GM19025 (cell line): Measurements from ENCODE around the gene PLAC1.

Source experiments
- ATAC-seq: cut with Tn5 transposase; IDR thresholded peaks from one replicate; pipeline ENCODE4 v1.9.1; 2021; ENCODE audit warnings: mild to moderate bottlenecking, low read depth, moderate library complexity; ENCODE audit not compliant: unreplicated experiment

The PLAC1 gene

GRCh38 chrX:134671294-134671693, 13.0 kb upstream of the PLAC1 start:
- ATAC-seq, result no peak

GRCh38 chrX:134670134-134670924, 12.1 kb upstream of the PLAC1 start:
- no peak for ATAC-seq

GRCh38 chrX:134669378-134670098, 11.3 kb upstream of the PLAC1 start:
- no peak for ATAC-seq

- ATAC-seq, result no peak
Observed at GRCh38 chrX:134664202-134664601, 5.9 kb upstream of the PLAC1 start.

- ATAC-seq, result no peak
Observed at GRCh38 chrX:134661295-134661694, 3.0 kb upstream of the PLAC1 start.

- no peak for ATAC-seq
Observed at GRCh38 chrX:134660627-134661026, 2.4 kb upstream of the PLAC1 start.

GRCh38 chrX:134659761-134660160, 1.5 kb upstream of the PLAC1 start:
- no peak for ATAC-seq

- no peak for ATAC-seq
Observed at GRCh38 chrX:134658760-134659023, 421 bp upstream of the PLAC1 start.

GRCh38 chrX:134654398-134655012, 3.8 kb downstream of the PLAC1 start:
- no peak for ATAC-seq

- ATAC-seq, result no peak
Observed at GRCh38 chrX:134653835-134654234, 4.4 kb downstream of the PLAC1 start.

GRCh38 chrX:134650701-134651100, 7.6 kb downstream of the PLAC1 start:
- ATAC-seq, result no peak

- ATAC-seq, result no peak
Observed at GRCh38 chrX:134649770-134650169, 8.5 kb downstream of the PLAC1 start.

- no peak for ATAC-seq
Observed at GRCh38 chrX:134647477-134647877, 10.8 kb downstream of the PLAC1 start.

GRCh38 chrX:134646691-134647090, 11.6 kb downstream of the PLAC1 start:
- ATAC-seq, result no peak

GRCh38 chrX:134645936-134646543, 12.2 kb downstream of the PLAC1 start:
- no peak for ATAC-seq

GRCh38 chrX:134642386-134642785, 15.9 kb downstream of the PLAC1 start:
- ATAC-seq, result no peak

GRCh38 chrX:134641346-134641745, 16.9 kb downstream of the PLAC1 start:
- no peak for ATAC-seq

GRCh38 chrX:134640914-134641313, 17.4 kb downstream of the PLAC1 start:
- no peak for ATAC-seq

- no peak for ATAC-seq
Observed at GRCh38 chrX:134636851-134637250, 21.4 kb downstream of the PLAC1 start.

GRCh38 chrX:134634691-134635090, 23.6 kb downstream of the PLAC1 start:
- no peak for ATAC-seq

GRCh38 chrX:134633832-134634231, 24.4 kb downstream of the PLAC1 start:
- ATAC-seq, result no peak
